ENCODE data around the gene TNFAIP1.

DNA sequence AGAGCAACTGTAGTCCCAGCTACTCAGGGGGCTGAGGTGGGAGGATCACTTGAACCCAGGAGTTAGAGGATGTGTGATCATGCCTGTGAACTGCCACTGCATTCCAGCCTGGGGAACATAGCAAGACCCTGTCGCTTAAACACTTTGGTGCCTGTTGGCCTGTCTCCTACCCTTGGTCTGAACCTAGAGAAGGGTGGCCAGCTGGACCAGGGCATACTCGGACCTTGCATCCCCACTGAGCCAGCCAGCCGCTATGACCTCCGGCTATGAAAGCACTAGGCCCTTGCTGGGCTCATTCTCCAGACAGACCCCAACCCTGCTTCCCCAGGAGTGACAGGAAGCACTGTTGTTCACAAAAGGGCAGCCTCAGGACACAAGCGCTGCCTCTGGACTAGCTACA lies 4.9 kb upstream of the TNFAIP1 start:
- TF ChIP-seq, protein P1, sequence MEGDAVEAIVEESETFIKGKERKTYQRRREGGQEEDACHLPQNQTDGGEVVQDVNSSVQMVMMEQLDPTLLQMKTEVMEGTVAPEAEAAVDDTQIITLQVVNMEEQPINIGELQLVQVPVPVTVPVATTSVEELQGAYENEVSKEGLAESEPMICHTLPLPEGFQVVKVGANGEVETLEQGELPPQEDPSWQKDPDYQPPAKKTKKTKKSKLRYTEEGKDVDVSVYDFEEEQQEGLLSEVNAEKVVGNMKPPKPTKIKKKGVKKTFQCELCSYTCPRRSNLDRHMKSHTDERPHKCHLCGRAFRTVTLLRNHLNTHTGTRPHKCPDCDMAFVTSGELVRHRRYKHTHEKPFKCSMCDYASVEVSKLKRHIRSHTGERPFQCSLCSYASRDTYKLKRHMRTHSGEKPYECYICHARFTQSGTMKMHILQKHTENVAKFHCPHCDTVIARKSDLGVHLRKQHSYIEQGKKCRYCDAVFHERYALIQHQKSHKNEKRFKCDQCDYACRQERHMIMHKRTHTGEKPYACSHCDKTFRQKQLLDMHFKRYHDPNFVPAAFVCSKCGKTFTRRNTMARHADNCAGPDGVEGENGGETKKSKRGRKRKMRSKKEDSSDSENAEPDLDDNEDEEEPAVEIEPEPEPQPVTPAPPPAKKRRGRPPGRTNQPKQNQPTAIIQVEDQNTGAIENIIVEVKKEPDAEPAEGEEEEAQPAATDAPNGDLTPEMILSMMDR (IDR thresholded peaks at IDR 0.05), result no peak
- no peak for TF ChIP-seq EP300 (IDR thresholded peaks at IDR 0.05; ENCODE audit: low read depth)
